CD4-positive, alpha-beta T cell treated with Interleukin-4 for 4 hours (primary cell): ENCODE data around the gene ITGB4.

Experiments used
- DNase-seq: peaks from one replicate; pipeline ENCODE4 v3.0.0-alpha.2; 2020

ITGB4 gene

GRCh38 chr17:75803883-75804282 lies 82.6 kb downstream of the ITGB4 start:
- no peak for DNase-seq

- no peak for DNase-seq
These were observed 85.7 kb downstream of the ITGB4 start for GRCh38 chr17:75806822-75807500.
